ENCODE data around the gene TENM4.

The TENM4 gene

DNA sequence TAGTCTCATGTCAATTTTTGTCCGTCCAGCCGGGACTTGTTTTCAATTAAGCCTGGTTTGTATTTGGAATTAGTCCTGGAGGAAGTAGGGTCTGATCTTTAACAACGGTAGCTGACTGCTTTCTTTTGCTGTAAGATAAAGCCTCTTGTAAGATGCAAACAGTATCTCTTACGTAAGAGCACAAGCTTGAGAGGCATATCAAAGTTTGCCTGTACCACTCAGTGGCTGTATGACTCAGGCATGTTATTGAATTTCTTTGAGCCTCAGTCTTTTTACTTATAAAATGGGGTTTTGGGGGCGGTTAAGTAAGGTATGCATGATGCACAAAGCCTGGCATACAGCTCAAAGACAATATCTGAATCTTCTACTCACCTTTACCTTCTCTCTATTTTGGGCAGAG is 667.8 kb downstream of the TENM4 start:
- TF ChIP-seq, protein P1, sequence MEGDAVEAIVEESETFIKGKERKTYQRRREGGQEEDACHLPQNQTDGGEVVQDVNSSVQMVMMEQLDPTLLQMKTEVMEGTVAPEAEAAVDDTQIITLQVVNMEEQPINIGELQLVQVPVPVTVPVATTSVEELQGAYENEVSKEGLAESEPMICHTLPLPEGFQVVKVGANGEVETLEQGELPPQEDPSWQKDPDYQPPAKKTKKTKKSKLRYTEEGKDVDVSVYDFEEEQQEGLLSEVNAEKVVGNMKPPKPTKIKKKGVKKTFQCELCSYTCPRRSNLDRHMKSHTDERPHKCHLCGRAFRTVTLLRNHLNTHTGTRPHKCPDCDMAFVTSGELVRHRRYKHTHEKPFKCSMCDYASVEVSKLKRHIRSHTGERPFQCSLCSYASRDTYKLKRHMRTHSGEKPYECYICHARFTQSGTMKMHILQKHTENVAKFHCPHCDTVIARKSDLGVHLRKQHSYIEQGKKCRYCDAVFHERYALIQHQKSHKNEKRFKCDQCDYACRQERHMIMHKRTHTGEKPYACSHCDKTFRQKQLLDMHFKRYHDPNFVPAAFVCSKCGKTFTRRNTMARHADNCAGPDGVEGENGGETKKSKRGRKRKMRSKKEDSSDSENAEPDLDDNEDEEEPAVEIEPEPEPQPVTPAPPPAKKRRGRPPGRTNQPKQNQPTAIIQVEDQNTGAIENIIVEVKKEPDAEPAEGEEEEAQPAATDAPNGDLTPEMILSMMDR (IDR thresholded peaks at IDR 0.05; ENCODE audit: low read depth, low read length) = no peak
- DNase-seq (ENCODE audit: extremely low read depth, low read depth) = no peak

GRCh38 chr11:78772186-78772585 is 668.6 kb downstream of the TENM4 start:
- DNase-seq (ENCODE audit: extremely low read depth, low read depth) = no peak
- TF ChIP-seq, protein P1 (IDR thresholded peaks at IDR 0.05; ENCODE audit: low read depth, low read length) = no peak

GRCh38 chr11:78770931-78771330 is 669.9 kb downstream of the TENM4 start:
- DNase-seq (ENCODE audit: extremely low read depth, low read depth) = no peak
- TF ChIP-seq, protein P1 (IDR thresholded peaks at IDR 0.05; ENCODE audit: low read depth, low read length) = no peak

DNA sequence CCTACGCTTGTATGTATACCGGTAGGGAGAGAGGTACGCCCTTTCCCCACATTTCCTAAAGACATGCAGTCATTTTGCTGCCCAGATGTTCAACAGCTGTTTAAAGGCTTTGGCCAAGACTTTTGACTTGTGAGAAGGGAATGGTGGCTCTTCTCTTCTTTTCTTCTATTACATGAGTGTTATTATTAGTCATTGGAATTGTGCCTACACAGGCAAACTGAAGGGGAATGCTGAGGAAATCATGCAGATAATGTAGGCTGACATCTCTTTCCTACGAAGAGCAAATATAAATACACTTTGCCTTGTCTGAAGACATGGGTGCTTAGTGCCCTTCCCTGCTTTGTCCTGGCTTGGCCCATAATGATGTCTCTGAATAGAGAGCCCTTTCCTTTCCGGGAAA is 671.9 kb downstream of the TENM4 start:
- TF ChIP-seq, protein P1 (IDR thresholded peaks at IDR 0.05; ENCODE audit: low read depth, low read length) = no peak
- DNase-seq (ENCODE audit: extremely low read depth, low read depth) = no peak

DNA sequence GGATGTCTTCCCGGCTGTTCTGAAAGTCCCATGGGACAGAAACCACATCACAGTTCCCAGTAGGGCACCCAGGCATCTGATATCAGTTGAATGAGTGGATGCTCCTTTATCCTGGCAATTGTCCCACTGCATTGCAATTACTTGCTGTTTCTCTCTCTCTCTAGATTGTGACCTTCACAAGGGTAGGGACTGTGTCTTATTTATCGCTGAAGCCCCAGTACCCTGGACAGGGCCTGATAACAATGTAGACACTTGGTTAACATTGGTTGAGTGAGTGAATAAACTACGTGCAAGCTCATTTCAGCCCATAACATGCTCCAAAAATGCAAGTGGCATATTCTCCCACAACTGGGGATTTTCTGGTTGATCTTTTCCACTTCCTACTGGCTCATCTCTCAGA is 672.5 kb downstream of the TENM4 start:
- TF ChIP-seq, protein P1 (IDR thresholded peaks at IDR 0.05; ENCODE audit: low read depth, low read length) = no peak
- DNase-seq (ENCODE audit: extremely low read depth, low read depth) = no peak

DNA sequence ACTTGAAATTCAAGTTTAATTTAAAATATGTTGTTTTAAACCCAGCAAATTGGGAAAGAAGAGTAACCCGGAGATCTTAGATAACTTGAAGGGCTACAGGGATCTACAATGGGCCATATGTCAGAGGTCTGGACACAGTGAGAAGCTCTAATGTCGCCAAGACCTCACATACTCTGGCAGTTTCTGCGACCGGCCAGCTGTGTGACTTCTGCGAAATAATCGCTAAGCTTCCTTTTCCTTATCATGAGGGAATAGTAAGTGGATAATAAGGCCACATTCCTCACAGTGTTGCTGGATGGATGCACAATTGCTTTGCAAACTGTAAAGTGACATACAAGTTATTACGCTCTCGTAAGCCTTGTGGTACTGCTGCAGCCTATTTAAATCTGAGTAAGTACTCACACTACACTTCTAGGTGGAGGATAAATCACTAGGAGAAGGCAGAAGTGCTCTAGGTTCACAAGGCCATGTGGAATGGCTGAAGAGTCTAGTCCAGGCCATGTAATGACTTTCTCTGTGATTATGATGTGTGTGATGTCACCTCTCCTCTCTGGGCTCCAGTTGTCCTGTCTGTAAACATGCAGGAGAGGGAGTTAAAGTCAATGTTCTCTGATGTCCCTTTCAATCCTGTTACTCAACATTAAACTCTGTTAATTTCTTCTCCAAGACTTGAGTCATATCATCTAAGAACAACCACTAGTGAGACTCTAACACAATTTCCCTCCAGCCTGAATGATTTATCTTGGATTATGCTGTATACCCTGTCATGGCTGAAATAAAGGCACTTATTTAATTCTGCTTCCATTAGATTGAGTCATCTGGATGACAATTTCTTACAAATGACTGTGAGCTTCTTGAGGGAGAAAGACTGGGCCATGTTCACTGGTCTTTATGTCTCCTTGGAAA is 673.5 kb downstream of the TENM4 start:
- no peak for DNase-seq (ENCODE audit: extremely low read depth, low read depth)
- TF ChIP-seq, protein P1 (IDR thresholded peaks at IDR 0.05; ENCODE audit: low read depth, low read length) = no peak

DNA sequence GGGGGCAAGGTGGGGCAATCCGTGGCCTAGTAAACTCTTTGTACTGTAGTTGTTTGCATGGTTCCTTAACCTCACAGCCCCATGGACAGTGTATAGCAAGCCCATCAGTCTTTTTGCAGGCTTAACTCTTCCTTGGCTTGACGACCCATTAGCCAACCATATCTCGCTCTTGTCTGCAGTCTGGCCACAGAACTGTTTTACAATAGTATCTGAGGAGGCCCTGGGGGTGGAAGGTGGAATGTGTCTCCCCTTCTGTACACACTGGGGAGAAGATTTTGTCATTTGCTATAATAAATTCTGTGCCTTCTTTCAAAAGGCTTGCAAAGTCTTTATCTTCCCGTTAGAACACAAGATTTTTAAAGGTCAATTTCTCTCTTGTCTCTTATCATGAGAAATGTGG is 675.9 kb downstream of the TENM4 start:
- TF ChIP-seq, protein P1 (IDR thresholded peaks at IDR 0.05; ENCODE audit: low read depth, low read length) = no peak
- DNase-seq (ENCODE audit: extremely low read depth, low read depth) = no peak

Data from AG09319 (cell line).